Activated CD4-positive, alpha-beta memory T cell treated with anti-CD3 and anti-CD28 coated beads, Interleukin-2, amount 10 ng/mL, durations not matched to agents 7 days and 5 days (primary cell): ENCODE measurements around the gene ATG10. TPM values are rescaled to one million over a fixed set of nuclear protein-coding genes. Genes with fewer than 3 reads are reported as not detected.
"Not testable (repeated sequence)": the region's sequence is repeated elsewhere in the genome, so short reads cannot be mapped to it uniquely, and the experiment has no call there.

ENCODE experiments used
- CTCF ChIA-PET: fragments of 350-600 bp; sonication (Branson Sonifier 250); formaldehyde crosslinking; loops from one replicate; lab custom pipeline; 2021; ENCODE audit warnings: antibody characterized with exemption, inconsistent platforms; lab: Charles Lee
- POLR2A ChIA-PET: fragments of 350-600 bp; sonication (Branson Sonifier 250); formaldehyde crosslinking; loops from one replicate; lab custom pipeline; 2021; ENCODE audit warnings: antibody characterized with exemption; lab: Charles Lee
- DNase-seq: peaks from one replicate; pipeline ENCODE4 v3.0.0-alpha.2; 2020
- H3K27ac Mint-ChIP-seq: one replicate; pipeline ENCODE4 v1.8.0; 2021; ENCODE audit warnings: mild to moderate bottlenecking, mixed read lengths
- H3K27me3 Mint-ChIP-seq: one replicate; pipeline ENCODE4 v1.8.0; 2021; ENCODE audit warnings: mixed read lengths
- H3K36me3 Mint-ChIP-seq: one replicate; pipeline ENCODE4 v1.8.0; 2021; ENCODE audit warnings: low read depth, mixed read lengths
- H3K4me1 Mint-ChIP-seq: one replicate; pipeline ENCODE4 v1.8.0; 2021; ENCODE audit warnings: mixed read lengths
- H3K4me3 Mint-ChIP-seq: one replicate; pipeline ENCODE4 v1.8.0; 2021; ENCODE audit warnings: mild to moderate bottlenecking, mixed read lengths
- H3K9me3 Mint-ChIP-seq: one replicate; pipeline ENCODE4 v1.8.0; 2021; ENCODE audit warnings: mixed read lengths
- total RNA-seq, 2 experiments: library from RNA; stranded (reverse); gene quantifications; one replicate each; pipeline ENCODE4 v1.2.3, GENCODE V29; 2021

The ATG10 gene
- 10 to 100 TPM in 1 of 2 experiments, 1 to 10 TPM in 1; 9.0 to 10.5 TPM for total RNA-seq

GRCh38 chr5:81971712-81972491 is at the start of gene ATG10:
ATG10 (plus strand) TSS chr5:81972023; CDS start chr5:81987571, 15,548 bp downstream.
- H3K4me3 Mint-ChIP-seq, result peak within 1 kb of the TSS; percentile 84
- peaks cover 23% of the 10 kb centered on the region for H3K4me1 Mint-ChIP-seq
- peak; percentile 89 for DNase-seq
- H3K27me3 Mint-ChIP-seq, result no peaks in the 10 kb centered on the region
- no peaks in the 10 kb centered on the region for H3K9me3 Mint-ChIP-seq
- ChIA-PET POLR2A (interaction anchor here (1.0 to 2.5 kb wide), 7 partner anchors 115 to 545 kb away, joined by 3 to 24 read pairs (median 5); partner anchors contain the start of genes RPS23 and SSBP2), CTCF (no interaction called here)
- peak within 1 kb of the TSS; percentile 92 for H3K27ac Mint-ChIP-seq
- peaks cover 6% of the 10 kb centered on the region for H3K36me3 Mint-ChIP-seq

- no peak overlapping the region for H3K27ac Mint-ChIP-seq
- DNase-seq, result no peak
These were observed 49.0 kb upstream of the ATG10 start for GRCh38 chr5:81922854-81923279.

GRCh38 chr5:81924442-81924841 is 47.4 kb upstream of the ATG10 start:
- Mint-ChIP-seq H3K27me3 (peaks cover 2% of the 10 kb centered on the region), H3K36me3 (no peaks in the 10 kb centered on the region), H3K4me1 (no peaks in the 10 kb centered on the region), H3K4me3 (no peak overlapping the region), H3K9me3 (peaks cover 4% of the 10 kb centered on the region), H3K27ac (no peak overlapping the region)
- ChIA-PET CTCF (no interaction called here), POLR2A (no interaction called here)
- DNase-seq, result no peak

More at GRCh38 chr5:81922854-81923279, 49.0 kb upstream of the ATG10 start:
- no peak overlapping the region for H3K4me3 Mint-ChIP-seq
- no peaks in the 10 kb centered on the region for H3K4me1 Mint-ChIP-seq
- no peaks in the 10 kb centered on the region for H3K36me3 Mint-ChIP-seq
- ChIA-PET POLR2A (interaction anchor here (0.6 kb wide), 1 partner anchor 1421 kb away, joined by 3 read pairs; no protein-coding TSS in a partner anchor), CTCF (no interaction called here)
- peaks cover 3% of the 10 kb centered on the region for H3K9me3 Mint-ChIP-seq
- peaks cover 2% of the 10 kb centered on the region for H3K27me3 Mint-ChIP-seq

GRCh38 chr5:81925009-81925408 is 46.8 kb upstream of the ATG10 start:
- H3K9me3 Mint-ChIP-seq, result peaks cover 4% of the 10 kb centered on the region
- H3K4me1 Mint-ChIP-seq, result no peaks in the 10 kb centered on the region
- no peak overlapping the region for H3K4me3 Mint-ChIP-seq
- no peak for DNase-seq
- no peaks in the 10 kb centered on the region for H3K36me3 Mint-ChIP-seq
- H3K27ac Mint-ChIP-seq, result no peak overlapping the region
- peaks cover 2% of the 10 kb centered on the region for H3K27me3 Mint-ChIP-seq
- CTCF ChIA-PET, result no interaction called here
- POLR2A ChIA-PET, result no interaction called here

- Mint-ChIP-seq H3K27me3 (peaks cover 2% of the 10 kb centered on the region), H3K4me1 (no peaks in the 10 kb centered on the region), H3K4me3 (no peak overlapping the region), H3K9me3 (peaks cover 4% of the 10 kb centered on the region), H3K27ac (no peak overlapping the region), H3K36me3 (no peaks in the 10 kb centered on the region)
- CTCF ChIA-PET, result no interaction called here
- POLR2A ChIA-PET, result no interaction called here
- no peak for DNase-seq
These were observed 45.8 kb upstream of the ATG10 start for GRCh38 chr5:81925981-81926380.

- Mint-ChIP-seq H3K36me3 (no peaks in the 10 kb centered on the region), H3K9me3 (peaks cover 7% of the 10 kb centered on the region), H3K4me3 (no peak overlapping the region), H3K4me1 (no peaks in the 10 kb centered on the region), H3K27me3 (no peaks in the 10 kb centered on the region), H3K27ac (no peak overlapping the region)
- POLR2A ChIA-PET, result no interaction called here
- DNase-seq, result no peak
- CTCF ChIA-PET, result no interaction called here
These were observed 35.8 kb upstream of the ATG10 start for GRCh38 chr5:81936066-81936465.

GRCh38 chr5:81936750-81937149 is 35.1 kb upstream of the ATG10 start:
- POLR2A ChIA-PET, result no interaction called here
- Mint-ChIP-seq H3K27me3 (no peaks in the 10 kb centered on the region), H3K9me3 (peaks cover 12% of the 10 kb centered on the region), H3K4me1 (no peaks in the 10 kb centered on the region), H3K27ac (no peak overlapping the region), H3K36me3 (no peaks in the 10 kb centered on the region), H3K4me3 (no peak overlapping the region)
- CTCF ChIA-PET, result no interaction called here
- DNase-seq, result no peak

- H3K27me3 Mint-ChIP-seq, result no peaks in the 10 kb centered on the region
- H3K4me3 Mint-ChIP-seq, result no peak overlapping the region
- no peak for DNase-seq
- no peaks in the 10 kb centered on the region for H3K4me1 Mint-ChIP-seq
- no peak overlapping the region for H3K27ac Mint-ChIP-seq
- H3K36me3 Mint-ChIP-seq, result no peaks in the 10 kb centered on the region
- CTCF ChIA-PET, result no interaction called here
- peaks cover 26% of the 10 kb centered on the region for H3K9me3 Mint-ChIP-seq
- POLR2A ChIA-PET, result no interaction called here
These were observed 29.1 kb upstream of the ATG10 start for GRCh38 chr5:81942746-81943145.

- H3K36me3 Mint-ChIP-seq, result no peaks in the 10 kb centered on the region
- ChIA-PET POLR2A (no interaction called here), CTCF (no interaction called here)
- no peak overlapping the region for H3K27ac Mint-ChIP-seq
- peaks cover 3% of the 10 kb centered on the region for H3K9me3 Mint-ChIP-seq
- H3K4me1 Mint-ChIP-seq, result no peaks in the 10 kb centered on the region
- no peak overlapping the region for H3K4me3 Mint-ChIP-seq
- no peak for DNase-seq
- H3K27me3 Mint-ChIP-seq, result no peaks in the 10 kb centered on the region
These were observed 23.5 kb upstream of the ATG10 start for GRCh38 chr5:81948349-81948748.

GRCh38 chr5:81949462-81949861 is 22.4 kb upstream of the ATG10 start:
- Mint-ChIP-seq H3K27ac (no peak overlapping the region), H3K4me1 (no peaks in the 10 kb centered on the region), H3K9me3 (peaks cover 3% of the 10 kb centered on the region), H3K4me3 (no peak overlapping the region), H3K27me3 (no peaks in the 10 kb centered on the region), H3K36me3 (no peaks in the 10 kb centered on the region)
- ChIA-PET POLR2A (no interaction called here), CTCF (no interaction called here)
- DNase-seq, result no peak

GRCh38 chr5:81950996-81951395 is 20.8 kb upstream of the ATG10 start:
- POLR2A ChIA-PET, result no interaction called here
- H3K36me3 Mint-ChIP-seq, result no peaks in the 10 kb centered on the region

GRCh38 chr5:81954796-81955195 is 17.0 kb upstream of the ATG10 start:
- H3K36me3 Mint-ChIP-seq, H3K4me3 Mint-ChIP-seq, H3K9me3 Mint-ChIP-seq, H3K27ac Mint-ChIP-seq, POLR2A ChIA-PET, H3K27me3 Mint-ChIP-seq, H3K4me1 Mint-ChIP-seq, CTCF ChIA-PET, DNase-seq: not testable (repeated sequence)

More at GRCh38 chr5:81950996-81951395, 20.8 kb upstream of the ATG10 start:
- CTCF ChIA-PET, result no interaction called here
- Mint-ChIP-seq H3K9me3 (no peaks in the 10 kb centered on the region), H3K27ac (no peak overlapping the region), H3K27me3 (no peaks in the 10 kb centered on the region), H3K4me1 (no peaks in the 10 kb centered on the region), H3K4me3 (no peak overlapping the region)
- no peak for DNase-seq

GRCh38 chr5:81958129-81958528 is 13.7 kb upstream of the ATG10 start:
- H3K36me3 Mint-ChIP-seq, result not testable (repeated sequence)

More at GRCh38 chr5:81958129-81958528, 13.7 kb upstream of the ATG10 start:
- H3K4me3 Mint-ChIP-seq, H3K27me3 Mint-ChIP-seq, POLR2A ChIA-PET, H3K4me1 Mint-ChIP-seq, DNase-seq, CTCF ChIA-PET, H3K9me3 Mint-ChIP-seq, H3K27ac Mint-ChIP-seq: not testable (repeated sequence)
